Liver (tissue), 3 donors: ENCODE results near the gene CRTC2.

ENCODE experiments used
- CTCF ChIP-seq: fragments of 150-350 bp; IDR thresholded peaks from 2 replicates; pipeline ENCODE4 v1.5.1; 2017; ENCODE audit warnings: improper control_type of control experiment, low read depth, low read length; ENCODE audit not compliant: missing input control
- FOXA1 ChIP-seq: IDR thresholded peaks from 2 replicates; pipeline ENCODE4 v1.6.1; 2016; ENCODE audit warnings: antibody characterized with exemption
- TAF1 ChIP-seq: conservative IDR thresholded peaks from 2 replicates; pipeline ENCODE4 v1.6.1; 2016; ENCODE audit warnings: antibody characterized with exemption, mild to moderate bottlenecking
- donor health status: healthy.
- donor health status: healthy.

- TF ChIP-seq CTCF, result no peak
- no peak for TF ChIP-seq FOXA1
- TF ChIP-seq TAF1, result no peak
Measured at GRCh38 chr1:153903841-153904455, 54.5 kb downstream of the CRTC2 start.
